MM.1S (cell line): Measurements from ENCODE around the gene RAB11FIP4.

Experiments used
- EZH2 ChIP-seq: fragments of 300-600 bp; sonication (generic); optimal IDR thresholded peaks from 2 replicates; pipeline ENCODE3; 2017; ENCODE audit warnings: low read depth, mild to moderate bottlenecking, antibody characterized with exemption, low read length, mixed read lengths
- EZH2phosphoT487 ChIP-seq: fragments of 300-600 bp; sonication (generic); IDR thresholded peaks from 2 replicates; pipeline ENCODE4 v1.6.1; 2018; ENCODE audit warnings: antibody characterized with exemption, low read length
- TF ChIP-seq, protein P1 (sequence below): fragments of 300-600 bp; sonication (generic); IDR thresholded peaks from 2 replicates; pipeline ENCODE4 v1.5.1; 2016; ENCODE audit warnings: antibody characterized with exemption, low read length, mixed read lengths

DNA sequence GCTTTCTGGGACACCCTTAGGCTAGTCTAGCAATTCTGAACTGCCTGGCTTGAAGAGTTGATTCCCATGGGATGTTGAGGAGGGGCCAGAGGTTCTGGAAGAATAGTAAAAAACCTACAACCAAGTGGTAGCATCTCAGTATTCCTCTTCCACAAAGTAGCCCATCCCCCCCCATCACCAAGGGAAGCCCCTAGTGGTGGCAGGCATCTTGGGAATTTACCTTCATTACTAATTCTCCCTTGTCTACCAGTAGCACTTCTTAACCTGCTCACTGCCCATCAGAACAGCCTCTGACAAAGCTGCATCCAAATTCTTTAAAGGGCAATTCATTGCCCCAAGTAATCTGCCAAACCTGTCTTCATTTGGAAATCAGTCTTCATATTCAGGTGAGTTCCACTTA is 12.8 kb upstream of the RAB11FIP4 start:
- TF ChIP-seq, protein P1, sequence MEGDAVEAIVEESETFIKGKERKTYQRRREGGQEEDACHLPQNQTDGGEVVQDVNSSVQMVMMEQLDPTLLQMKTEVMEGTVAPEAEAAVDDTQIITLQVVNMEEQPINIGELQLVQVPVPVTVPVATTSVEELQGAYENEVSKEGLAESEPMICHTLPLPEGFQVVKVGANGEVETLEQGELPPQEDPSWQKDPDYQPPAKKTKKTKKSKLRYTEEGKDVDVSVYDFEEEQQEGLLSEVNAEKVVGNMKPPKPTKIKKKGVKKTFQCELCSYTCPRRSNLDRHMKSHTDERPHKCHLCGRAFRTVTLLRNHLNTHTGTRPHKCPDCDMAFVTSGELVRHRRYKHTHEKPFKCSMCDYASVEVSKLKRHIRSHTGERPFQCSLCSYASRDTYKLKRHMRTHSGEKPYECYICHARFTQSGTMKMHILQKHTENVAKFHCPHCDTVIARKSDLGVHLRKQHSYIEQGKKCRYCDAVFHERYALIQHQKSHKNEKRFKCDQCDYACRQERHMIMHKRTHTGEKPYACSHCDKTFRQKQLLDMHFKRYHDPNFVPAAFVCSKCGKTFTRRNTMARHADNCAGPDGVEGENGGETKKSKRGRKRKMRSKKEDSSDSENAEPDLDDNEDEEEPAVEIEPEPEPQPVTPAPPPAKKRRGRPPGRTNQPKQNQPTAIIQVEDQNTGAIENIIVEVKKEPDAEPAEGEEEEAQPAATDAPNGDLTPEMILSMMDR, result no peak
- TF ChIP-seq EZH2phosphoT487 (no peak), EZH2 (no peak)
